ENCODE measurements around the gene CCNK. TPM values are rescaled to one million over a fixed set of nuclear protein-coding genes. Genes with fewer than 3 reads are reported as not detected.

The CCNK gene
- total and polyA plus RNA-seq, 8 donors: 43.2 to 52.5 (median 45.9) TPM

- Histone ChIP-seq H3K4me3 (no peak overlapping the region), H3K27ac (no peak overlapping the region), H3K4me1 (peaks cover 0 to 4% of the 10 kb centered on the region in 2 donors), H3K9me3 (no peaks in the 10 kb centered on the region), H3K27me3 (no peaks in the 10 kb centered on the region), H3K36me3 (no peaks in the 10 kb centered on the region)
- intact Hi-C loops (cut with DNase I): no loop called here
- ATAC-seq: no peak
- DNase-seq: no peak
- TF ChIP-seq CTCF (IDR thresholded peaks at IDR 0.05): no peak
Measured at GRCh38 chr14:99535448-99535847, 54.2 kb downstream of the CCNK start.

GRCh38 chr14:99535908-99536778, 54.9 kb downstream of the CCNK start:
- peaks cover 0 to 7% of the 10 kb centered on the region in 2 donors for H3K4me1 ChIP-seq
- no peaks in the 10 kb centered on the region for H3K27me3 ChIP-seq
- no peak for ATAC-seq
- H3K27ac ChIP-seq: no peak overlapping the region
- no peak overlapping the region for H3K4me3 ChIP-seq
- no peak for TF ChIP-seq CTCF (IDR thresholded peaks at IDR 0.05)
- no peaks in the 10 kb centered on the region for H3K9me3 ChIP-seq
- intact Hi-C loops (cut with DNase I): no loop called here
- no peak for DNase-seq
- no peaks in the 10 kb centered on the region for H3K36me3 ChIP-seq

- Histone ChIP-seq H3K9me3 (no peaks in the 10 kb centered on the region), H3K27ac (no peak overlapping the region), H3K36me3 (no peaks in the 10 kb centered on the region), H3K4me1 (peaks cover 0 to 10% of the 10 kb centered on the region in 2 donors), H3K27me3 (no peaks in the 10 kb centered on the region), H3K4me3 (no peak overlapping the region)
- no peak for TF ChIP-seq CTCF (IDR thresholded peaks at IDR 0.05)
- intact Hi-C loops (cut with DNase I): no loop called here
- ATAC-seq (peak; percentile 81), DNase-seq (no peak)
Measured at GRCh38 chr14:99537399-99537798, 56.2 kb downstream of the CCNK start.

GRCh38 chr14:99538275-99538674, 57.1 kb downstream of the CCNK start:
- ATAC-seq: no peak
- intact Hi-C loops (cut with DNase I): no loop called here
- H3K27me3 ChIP-seq: no peaks in the 10 kb centered on the region

More at GRCh38 chr14:99538275-99538674, 57.1 kb downstream of the CCNK start:
- H3K4me3 ChIP-seq: no peak overlapping the region
- no peak overlapping the region for H3K27ac ChIP-seq
- H3K9me3 ChIP-seq: no peaks in the 10 kb centered on the region
- no peaks in the 10 kb centered on the region for H3K36me3 ChIP-seq
- peaks cover 0 to 10% of the 10 kb centered on the region in 2 donors for H3K4me1 ChIP-seq
- TF ChIP-seq CTCF (IDR thresholded peaks at IDR 0.05): no peak
- DNase-seq: no peak
